Endothelial cell of umbilical vein (primary cell): ENCODE data around the gene LMTK3. TPM values are rescaled to one million over a fixed set of nuclear protein-coding genes. Genes with fewer than 3 reads are reported as not detected.

Experiments used
- BruUV-seq: library from RNA; stranded (reverse); fragments of 400-500 nt; replicated peaks from 2 replicates; lab custom pipeline; 2021; lab: Mats Ljungman, UMichigan
- CTCF ChIA-PET: fragments of 300-600, 350-600 bp; sonication (Branson Sonifier 250); formaldehyde crosslinking; loops from one replicate; lab custom pipeline; 2021; ENCODE audit warnings: antibody characterized with exemption, inconsistent platforms; lab: Charles Lee
- POLR2A ChIA-PET: fragments of 300-600, 350-600 bp; sonication (Branson Sonifier 250); formaldehyde crosslinking; loops from one replicate; lab custom pipeline; 2021; ENCODE audit warnings: antibody characterized with exemption, inconsistent platforms; lab: Charles Lee
- DNase-seq: peaks from one replicate; pipeline ENCODE4 v3.0.0-alpha.2; 2011; ENCODE audit warnings: low read depth, low spot score
- FAIRE-seq: peaks from 2 replicates; lab custom pipeline; 2011; peaks lifted over from hg19 to GRCh38; lab: Jason Lieb, UNC
- H2AFZ ChIP-seq: 2 replicates; pipeline ENCODE4 v1.6.0; 2012; ENCODE audit warnings: low read depth, low read length, control low read depth, inconsistent platforms
- H3K27ac ChIP-seq: 2 replicates; pipeline ENCODE4 v1.5.1; 2011; ENCODE audit warnings: low read depth, mild to moderate bottlenecking, control low read depth, low read length, moderate library complexity; ENCODE audit not compliant: insufficient read depth
- H3K27me3 ChIP-seq, 2 experiments: 2 replicates each; pipeline versions ENCODE4 v1.6.0 to v1.6.1; 2011; ENCODE audit warnings: low read length in 2 of 2, mixed read lengths in 1 of 2; ENCODE audit not compliant: control insufficient read depth in 2 of 2, insufficient read depth in 2 of 2
- H3K36me3 ChIP-seq, 2 experiments: 2 replicates in 1 of 2; 3 replicates in 1 of 2; pipeline ENCODE4 v1.5.1; 2011; ENCODE audit warnings: low read length in 2 of 2, mild to moderate bottlenecking in 1 of 2, moderate library complexity in 1 of 2; ENCODE audit not compliant: control insufficient read depth in 2 of 2, insufficient read depth in 2 of 2; ENCODE audit errors: extremely low read depth in 1 of 2
- H3K4me1 ChIP-seq: 3 replicates; pipeline ENCODE4 v1.5.1; 2011; ENCODE audit warnings: mild to moderate bottlenecking, low read length; ENCODE audit not compliant: control insufficient read depth, insufficient read depth; ENCODE audit errors: extremely low read depth
- H3K4me2 ChIP-seq: 2 replicates; pipeline ENCODE4 v1.6.1; 2011; ENCODE audit warnings: low read length, control low read depth, mixed read lengths; ENCODE audit not compliant: insufficient read depth
- H3K4me3 ChIP-seq, 3 experiments: fragments of 200-600 bp in 1 of 3; sonication (generic), shearing (Covaris generic) in 1 of 3; replicated peaks in 1 of 3; 2 replicates each; pipeline ENCODE4 v1.5.1; 2011 to 2016; ENCODE audit warnings: control low read depth in 3 of 3, low read length in 3 of 3, mild to moderate bottlenecking in 2 of 3, inconsistent platforms in 1 of 3, low read depth in 1 of 3, moderate library complexity in 1 of 3; ENCODE audit not compliant: insufficient read depth in 1 of 3
- H3K79me2 ChIP-seq: 2 replicates; pipeline ENCODE4 v1.6.0; 2012; ENCODE audit warnings: low read length, inconsistent platforms; ENCODE audit not compliant: control insufficient read depth, insufficient read depth
- H3K9ac ChIP-seq: replicated peaks from 2 replicates; pipeline ENCODE3; 2011; ENCODE audit warnings: low read length, control low read depth; ENCODE audit not compliant: insufficient read depth; ENCODE audit errors: extremely low read depth
- H3K9me1 ChIP-seq: replicated peaks from 3 replicates; pipeline ENCODE4 v1.6.0; 2011; ENCODE audit warnings: mild to moderate bottlenecking, low read length; ENCODE audit not compliant: control insufficient read depth, insufficient read depth; ENCODE audit errors: extremely low read depth
- H3K9me3 ChIP-seq: replicated peaks from 2 replicates; pipeline ENCODE4 v1.5.1; 2012; ENCODE audit warnings: low read length, inconsistent platforms; ENCODE audit not compliant: control insufficient read depth, insufficient read depth
- H4K20me1 ChIP-seq: replicated peaks from 2 replicates; pipeline ENCODE3; 2011; ENCODE audit warnings: mild to moderate bottlenecking, low read length; ENCODE audit not compliant: control insufficient read depth, insufficient read depth; ENCODE audit errors: extremely low read depth
- FOS ChIP-seq: IDR thresholded peaks from 2 replicates; pipeline ENCODE4 v1.6.1; 2011; ENCODE audit warnings: mild to moderate bottlenecking, low read length, moderate library complexity, borderline replicate concordance; ENCODE audit not compliant: insufficient read depth
- GATA2 ChIP-seq: IDR thresholded peaks from 2 replicates; pipeline ENCODE4 v1.7.0; 2011; ENCODE audit warnings: low read depth, mild to moderate bottlenecking, moderate library complexity, mixed read lengths, low read length; ENCODE audit not compliant: insufficient read length, insufficient read depth
- MYC ChIP-seq: IDR thresholded peaks from one replicate; pipeline ENCODE4 v1.6.1; 2011; ENCODE audit warnings: mild to moderate bottlenecking, low read depth, low read length
- POLR2A ChIP-seq: IDR thresholded peaks from 2 replicates; pipeline ENCODE4 v1.6.1; 2012; ENCODE audit warnings: low read depth, mild to moderate bottlenecking, control low read depth, low read length
- dilution Hi-C: fragments of 300-500 bp; cut with MboI; formaldehyde crosslinking; loops from one replicate; pipeline ENCODE4 v1.15.0; 2019; ENCODE audit warnings: low sequenced_read_pairs; ENCODE audit not compliant: extremely low pct_ligation_motif_present
- intact Hi-C: fragments of 100-400 bp; cut with micrococcal nuclease; formaldehyde crosslinking; loops from one replicate; pipeline ENCODE4 v1.10.0; 2022
- polyA plus RNA-seq, 4 experiments: library from polyadenylated mRNA; depleted of rRNA in 3 of 4; stranded (reverse) in 3 of 4; unstranded in 1 of 4; fragments of >200 nt; gene quantifications; 2 replicates each; pipeline versions ENCODE4 v1.2.1 to v1.2.3, GENCODE V29; 2011 to 2012; ENCODE audit warnings: missing spikeins in 1 of 4
- total RNA-seq: library from RNA; stranded (reverse); gene quantifications from 2 replicates; pipeline ENCODE4 v1.2.3, GENCODE V29; 2021
- TF ChIP-seq, protein P1 (sequence below), 2 donors: IDR thresholded peaks; 1 replicate in 1 of 2; 2 replicates in 1 of 2; pipeline ENCODE4 v1.5.1; 2011; ENCODE audit warnings: low read length in 2 of 2, mild to moderate bottlenecking in 2 of 2, moderate library complexity in 2 of 2, control low read depth in 1 of 2, inconsistent platforms in 1 of 2, low read depth in 1 of 2; ENCODE audit not compliant: insufficient read depth in 1 of 2; ENCODE audit errors: extremely low read depth in 1 of 2

The LMTK3 gene
- total and polyA plus RNA-seq, 2 donors (not counting 3 experiments of a cell fraction or from before 2014, with no cell fraction given): 0.11 to 0.14 TPM

GRCh38 chr19:48552406-48553322, 41.0 kb upstream of the LMTK3 start:
- intact Hi-C loops: no loop called here
- POLR2A ChIA-PET: no interaction called here

DNA sequence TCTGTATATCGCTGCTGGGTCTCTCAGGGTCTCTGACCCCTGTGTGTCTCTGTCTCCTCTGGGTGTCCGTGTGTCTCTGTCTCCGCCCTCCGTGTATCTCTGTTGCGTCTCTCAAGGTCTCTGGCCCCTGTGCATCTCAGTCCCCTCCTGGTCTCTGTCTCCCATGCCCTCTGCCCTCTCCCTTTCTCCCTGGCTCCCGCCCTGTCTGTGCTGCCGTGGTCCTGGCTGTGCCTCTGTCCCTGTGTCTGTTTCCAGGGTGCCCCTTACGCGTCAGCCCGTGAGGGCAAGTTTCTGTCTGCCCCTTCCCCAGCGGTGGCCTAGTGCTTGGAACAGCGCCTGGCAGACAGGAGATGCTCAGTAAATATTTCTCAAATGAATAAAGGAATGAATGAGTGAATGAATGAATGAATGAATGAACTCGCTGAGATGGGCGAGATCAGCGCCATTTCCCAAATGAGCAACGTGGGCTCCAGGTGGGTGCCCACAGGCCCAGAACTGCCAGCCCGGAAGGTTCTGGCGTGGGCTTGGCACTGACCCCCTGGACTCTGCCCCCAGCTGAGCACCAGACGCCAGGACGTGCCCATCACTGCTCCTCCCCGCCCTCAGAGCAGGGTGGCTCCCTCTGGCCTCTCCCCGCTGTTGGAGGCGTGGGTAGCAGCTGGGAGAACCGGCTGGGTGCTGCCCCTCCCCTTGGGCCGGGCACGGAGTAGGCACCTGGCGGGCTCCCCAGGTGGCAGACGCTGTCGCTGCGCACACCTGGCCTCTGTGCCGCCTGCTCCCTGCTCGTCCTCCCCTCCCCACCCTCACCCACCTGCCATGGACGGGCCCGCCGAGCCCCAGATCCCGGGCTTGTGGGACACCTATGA, 40.0 kb upstream of the LMTK3 start, which contains the start of gene SULT2B1:
SULT2B1 (plus strand) TSS at position 736 of the 866 bp plus-strand sequence; CDS start at position 817, 81 bp downstream.
- FAIRE-seq (no peak), DNase-seq (no peak)
- BruUV-seq: no TSS peak
- dilution Hi-C loops (no loop called here), intact Hi-C loops (no loop called here)
- no peaks in the 10 kb centered on the region for H4K20me1 ChIP-seq
- no peak for TF ChIP-seq MYC
- no peak for TF ChIP-seq GATA2
- no peak for TF ChIP-seq FOS
- TF ChIP-seq, protein P1, sequence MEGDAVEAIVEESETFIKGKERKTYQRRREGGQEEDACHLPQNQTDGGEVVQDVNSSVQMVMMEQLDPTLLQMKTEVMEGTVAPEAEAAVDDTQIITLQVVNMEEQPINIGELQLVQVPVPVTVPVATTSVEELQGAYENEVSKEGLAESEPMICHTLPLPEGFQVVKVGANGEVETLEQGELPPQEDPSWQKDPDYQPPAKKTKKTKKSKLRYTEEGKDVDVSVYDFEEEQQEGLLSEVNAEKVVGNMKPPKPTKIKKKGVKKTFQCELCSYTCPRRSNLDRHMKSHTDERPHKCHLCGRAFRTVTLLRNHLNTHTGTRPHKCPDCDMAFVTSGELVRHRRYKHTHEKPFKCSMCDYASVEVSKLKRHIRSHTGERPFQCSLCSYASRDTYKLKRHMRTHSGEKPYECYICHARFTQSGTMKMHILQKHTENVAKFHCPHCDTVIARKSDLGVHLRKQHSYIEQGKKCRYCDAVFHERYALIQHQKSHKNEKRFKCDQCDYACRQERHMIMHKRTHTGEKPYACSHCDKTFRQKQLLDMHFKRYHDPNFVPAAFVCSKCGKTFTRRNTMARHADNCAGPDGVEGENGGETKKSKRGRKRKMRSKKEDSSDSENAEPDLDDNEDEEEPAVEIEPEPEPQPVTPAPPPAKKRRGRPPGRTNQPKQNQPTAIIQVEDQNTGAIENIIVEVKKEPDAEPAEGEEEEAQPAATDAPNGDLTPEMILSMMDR (IDR thresholded peaks at IDR 0.05; ENCODE audit: extremely low read depth in 1 of 2, insufficient read depth in 1 of 2, low read depth in 1 of 2, low read length in 2 of 2): no peak
- no peak for TF ChIP-seq POLR2A
- no peaks in the 10 kb centered on the region for H3K9me3 ChIP-seq
- no peak within 1 kb of the TSS for H3K4me3 ChIP-seq
- peaks cover 5% of the 10 kb centered on the region for H3K4me1 ChIP-seq
- no peak within 1 kb of the TSS for H3K9ac ChIP-seq
- no peaks in the 10 kb centered on the region for H3K9me1 ChIP-seq
- H2AFZ ChIP-seq: no peak within 1 kb of the TSS
- H3K36me3 ChIP-seq: no peaks in the 10 kb centered on the region
- H3K27ac ChIP-seq: no peak within 1 kb of the TSS
- no peaks in the 10 kb centered on the region for H3K79me2 ChIP-seq
- ChIA-PET CTCF (interaction anchor here (0.6 kb wide), 1 partner anchor 46 kb away, joined by 3 read pairs; no protein-coding TSS in a partner anchor), POLR2A (no interaction called here)
- no peak within 1 kb of the TSS for H3K4me2 ChIP-seq
- H3K27me3 ChIP-seq: no peaks in the 10 kb centered on the region

More at GRCh38 chr19:48552406-48553322, 41.0 kb upstream of the LMTK3 start:
- Histone ChIP-seq H3K9ac (no peak overlapping the region), H3K4me3 (no peak overlapping the region), H4K20me1 (no peaks in the 10 kb centered on the region), H3K4me2 (no peak overlapping the region), H2AFZ (no peak overlapping the region), H3K79me2 (no peaks in the 10 kb centered on the region), H3K9me3 (no peaks in the 10 kb centered on the region), H3K4me1 (peaks cover 5% of the 10 kb centered on the region), H3K36me3 (no peaks in the 10 kb centered on the region), H3K9me1 (no peaks in the 10 kb centered on the region), H3K27me3 (no peaks in the 10 kb centered on the region), H3K27ac (no peak overlapping the region)
- DNase-seq: no peak
- BruUV-seq: no TSS peak
- dilution Hi-C loops: no loop called here
- peak; percentile 54 for FAIRE-seq
- no peak for TF ChIP-seq GATA2
- TF ChIP-seq FOS: peak; percentile 24
- CTCF ChIA-PET: interaction anchor here (0.6 kb wide), 1 partner anchor 47 kb away, joined by 3 read pairs; no protein-coding TSS in a partner anchor
